ENCODE data around the gene TSR3.

GRCh38 chr16:1367486-1368174 is 16.0 kb upstream of the TSR3 start:
- TF ChIP-seq FOXM1 (IDR thresholded peaks at IDR 0.05; ENCODE audit: borderline replicate concordance, low read depth) (no peak), RAD21 (IDR thresholded peaks at IDR 0.05; ENCODE audit: low read depth) (no peak), CREB1 (IDR thresholded peaks at IDR 0.05; ENCODE audit: low read depth) (no peak), MAX (IDR thresholded peaks at IDR 0.05) (no peak), EP300 (IDR thresholded peaks at IDR 0.05; ENCODE audit: borderline replicate concordance) (no peak), EGR1 (IDR thresholded peaks at IDR 0.05) (no peak), USF1 (IDR thresholded peaks at IDR 0.05) (no peak), TCF12 (IDR thresholded peaks at IDR 0.05; ENCODE audit: low read depth) (no peak), REST (IDR thresholded peaks at IDR 0.05; ENCODE audit: low read depth) (no peak), NFIC (IDR thresholded peaks at IDR 0.05) (no peak), ZBTB7A (IDR thresholded peaks at IDR 0.05; ENCODE audit: low read depth) (no peak)

All from Ishikawa (cell line).